Cardiac fibroblast (primary cell): ENCODE measurements around the gene DNAH11.

ENCODE experiments used
- DNase-seq, 2 donors: peaks; one replicate each; pipeline versions ENCODE4 v3.0.0 to v3.0.0-alpha.2; 2010; ENCODE audit warnings: low read depth in 2 of 2
- H3K4me3 ChIP-seq, 2 donors: replicated peaks in 1 of 2; 1 replicate in 1 of 2; 2 replicates in 1 of 2; pipeline ENCODE4 v1.5.1; 2011; ENCODE audit warnings: low read depth in 2 of 2, low read length in 2 of 2, mild to moderate bottlenecking in 2 of 2, moderate library complexity in 1 of 2
- TF ChIP-seq, protein P1 (sequence below): IDR thresholded peaks from one replicate; pipeline ENCODE4 v1.5.1; 2011; ENCODE audit warnings: low read depth, mild to moderate bottlenecking, low read length, inconsistent platforms

DNAH11 gene

DNA sequence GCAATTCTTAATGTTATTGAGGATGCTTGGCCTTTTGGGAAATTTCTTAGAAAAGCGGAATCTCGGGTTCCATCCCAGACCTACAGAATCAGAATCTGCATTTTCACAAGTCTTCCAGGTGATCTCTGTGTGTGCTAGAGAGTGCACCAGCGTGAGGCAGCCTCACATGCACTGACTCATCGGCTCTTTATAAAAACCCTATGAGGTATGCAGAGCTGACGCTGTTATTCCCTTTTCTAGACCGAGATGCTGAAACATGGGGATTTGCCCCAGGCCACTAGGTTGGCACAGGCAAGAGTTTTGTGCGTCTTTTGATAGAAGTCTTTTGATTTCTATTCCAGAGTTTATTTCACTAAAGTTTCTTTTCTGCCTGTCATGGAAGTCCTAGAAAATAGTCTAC lies 341.7 kb downstream of the DNAH11 start:
- TF ChIP-seq, protein P1, sequence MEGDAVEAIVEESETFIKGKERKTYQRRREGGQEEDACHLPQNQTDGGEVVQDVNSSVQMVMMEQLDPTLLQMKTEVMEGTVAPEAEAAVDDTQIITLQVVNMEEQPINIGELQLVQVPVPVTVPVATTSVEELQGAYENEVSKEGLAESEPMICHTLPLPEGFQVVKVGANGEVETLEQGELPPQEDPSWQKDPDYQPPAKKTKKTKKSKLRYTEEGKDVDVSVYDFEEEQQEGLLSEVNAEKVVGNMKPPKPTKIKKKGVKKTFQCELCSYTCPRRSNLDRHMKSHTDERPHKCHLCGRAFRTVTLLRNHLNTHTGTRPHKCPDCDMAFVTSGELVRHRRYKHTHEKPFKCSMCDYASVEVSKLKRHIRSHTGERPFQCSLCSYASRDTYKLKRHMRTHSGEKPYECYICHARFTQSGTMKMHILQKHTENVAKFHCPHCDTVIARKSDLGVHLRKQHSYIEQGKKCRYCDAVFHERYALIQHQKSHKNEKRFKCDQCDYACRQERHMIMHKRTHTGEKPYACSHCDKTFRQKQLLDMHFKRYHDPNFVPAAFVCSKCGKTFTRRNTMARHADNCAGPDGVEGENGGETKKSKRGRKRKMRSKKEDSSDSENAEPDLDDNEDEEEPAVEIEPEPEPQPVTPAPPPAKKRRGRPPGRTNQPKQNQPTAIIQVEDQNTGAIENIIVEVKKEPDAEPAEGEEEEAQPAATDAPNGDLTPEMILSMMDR: no peak
- DNase-seq: no peak
- no peak overlapping the region for H3K4me3 ChIP-seq

DNA sequence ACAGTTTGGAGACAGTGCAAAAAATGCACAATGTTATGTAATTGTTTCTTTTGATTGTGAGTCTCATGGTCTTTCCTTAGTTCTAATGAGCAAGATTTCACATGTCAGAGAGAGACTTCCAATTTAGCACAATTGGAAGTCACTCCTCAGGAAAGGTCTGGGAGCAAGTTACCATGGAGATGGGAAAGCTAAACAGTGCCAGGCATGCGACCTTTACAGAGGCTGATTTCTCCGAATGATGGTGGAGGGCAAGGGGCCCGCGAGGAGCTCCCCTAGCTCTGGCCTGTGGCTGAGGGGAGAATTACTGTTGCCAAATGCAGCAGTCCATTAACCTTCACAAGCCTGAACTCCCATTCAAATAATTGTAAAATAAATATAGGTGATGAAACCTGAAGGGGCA lies 343.6 kb downstream of the DNAH11 start:
- H3K4me3 ChIP-seq: no peak overlapping the region
- TF ChIP-seq, protein P1: no peak
- no peak for DNase-seq

DNA sequence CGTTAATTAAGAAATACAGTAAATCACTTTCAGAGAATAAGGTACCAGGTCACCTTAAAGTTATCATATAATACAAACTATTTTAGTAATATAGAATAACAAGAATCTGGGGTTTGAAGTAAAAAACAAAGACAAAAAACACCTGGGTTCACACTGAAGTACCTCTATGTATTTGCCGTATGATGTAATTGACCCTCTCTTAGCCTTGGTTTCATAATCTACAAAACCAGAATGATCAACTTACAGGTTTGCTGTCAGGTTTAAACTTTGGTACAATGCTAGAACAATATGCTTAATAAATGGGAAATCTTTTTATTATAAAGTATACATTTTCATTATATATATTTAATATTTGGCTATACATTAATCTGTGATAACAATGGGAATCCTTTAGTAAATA lies 344.5 kb downstream of the DNAH11 start:
- TF ChIP-seq, protein P1: no peak
- no peak for DNase-seq
- H3K4me3 ChIP-seq: no peak overlapping the region

DNA sequence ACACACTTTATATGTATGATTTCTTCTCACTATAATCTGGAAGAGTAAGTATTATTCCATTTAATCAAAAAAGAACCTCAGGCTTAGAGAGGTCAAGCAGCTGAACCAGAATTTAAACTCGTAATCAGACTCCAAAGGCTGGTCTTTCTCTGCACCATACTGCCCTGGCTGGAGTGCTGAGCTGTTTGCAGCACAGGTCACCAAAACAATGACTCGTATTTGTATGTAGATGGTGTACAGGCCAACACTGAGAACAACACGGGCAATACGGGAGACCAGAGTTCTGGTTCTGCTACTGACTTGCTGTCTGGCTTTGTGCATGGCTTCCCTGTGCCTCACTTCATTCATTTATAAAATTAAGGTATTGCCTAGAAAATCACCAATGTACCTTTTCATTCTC lies 344.9 kb downstream of the DNAH11 start:
- DNase-seq: no peak
- TF ChIP-seq, protein P1: no peak
- H3K4me3 ChIP-seq: no peak overlapping the region

DNA sequence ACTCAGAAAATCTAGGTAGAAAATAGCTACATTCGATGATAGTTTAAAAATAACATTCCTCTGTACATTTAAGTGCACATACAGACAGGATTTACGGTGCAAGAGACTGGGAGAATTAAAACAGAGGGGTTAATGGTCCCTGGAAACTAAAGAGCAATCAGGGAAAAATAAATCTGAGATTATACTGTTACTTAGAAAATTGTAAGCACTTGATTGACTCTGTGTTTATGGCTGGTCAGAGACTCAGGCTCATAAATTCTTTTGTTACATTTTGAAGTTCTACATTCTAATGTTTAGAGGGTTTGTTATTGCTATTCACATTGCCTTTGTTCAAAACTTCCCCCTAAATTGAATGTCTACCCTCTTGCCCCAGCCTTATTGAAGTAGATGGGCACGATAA lies 348.5 kb downstream of the DNAH11 start:
- TF ChIP-seq, protein P1: no peak
- no peak for DNase-seq
- H3K4me3 ChIP-seq: no peak overlapping the region

DNA sequence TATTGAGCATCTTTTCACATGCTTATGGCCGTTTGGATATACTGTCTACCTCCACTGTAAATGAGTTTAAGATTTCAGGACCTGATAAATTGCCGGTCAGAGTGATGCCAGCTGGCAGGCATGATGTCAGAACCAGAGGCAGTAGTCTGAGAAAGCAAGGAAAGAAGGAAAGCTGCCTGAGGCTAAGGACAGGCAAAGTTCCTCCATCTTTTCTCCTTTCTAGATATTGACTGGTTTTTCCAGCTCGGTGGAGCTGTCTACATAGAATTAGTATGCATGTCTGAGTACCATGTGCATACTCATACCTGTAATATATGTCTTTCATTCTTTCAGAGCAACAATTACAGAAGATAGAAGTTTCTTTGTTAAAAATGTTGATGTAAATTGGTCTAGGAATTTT lies 350.6 kb downstream of the DNAH11 start:
- no peak for DNase-seq
- H3K4me3 ChIP-seq: no peak overlapping the region
- TF ChIP-seq, protein P1: no peak

DNA sequence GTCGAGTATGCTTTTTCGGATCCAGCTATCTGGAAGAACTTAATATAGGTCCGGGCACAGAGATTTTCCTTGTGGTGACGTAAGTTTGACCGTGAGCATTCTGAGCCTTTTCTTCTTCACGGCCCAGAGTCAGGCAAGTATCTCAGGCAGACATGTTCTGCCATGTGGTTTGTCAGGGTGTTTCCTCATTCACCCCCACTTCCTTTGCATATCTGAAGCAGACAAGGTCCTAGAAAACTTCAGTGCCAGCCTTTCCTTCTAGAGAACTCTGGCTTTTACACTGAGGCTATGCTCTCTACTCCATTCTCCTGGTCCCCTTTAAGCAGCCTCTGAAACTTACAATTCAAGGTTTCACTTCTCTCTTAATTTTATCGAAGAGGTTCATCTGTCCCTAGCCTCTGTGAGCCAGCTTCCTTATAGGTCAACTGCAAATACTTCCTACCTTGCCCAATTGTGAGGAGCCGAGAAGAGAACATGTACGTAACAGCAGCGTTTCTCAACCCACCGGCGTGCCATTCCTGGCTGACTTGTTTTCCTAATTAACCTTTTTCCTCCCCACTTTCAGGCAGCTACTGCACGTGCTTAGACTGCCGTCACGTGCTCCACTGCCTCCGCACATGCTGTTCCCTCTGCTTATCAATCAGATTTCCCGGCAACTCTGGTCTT lies 355.6 kb downstream of the DNAH11 start:
- no peak overlapping the region for H3K4me3 ChIP-seq
- DNase-seq: no peak
- TF ChIP-seq, protein P1: no peak
